COR-L47 (cell line): Measurements from ENCODE around the gene UNC93A.

ENCODE experiments used
- DNase-seq: peaks from one replicate; lab custom pipeline; 2025; lab: John Stamatoyannopoulos, UW

The UNC93A gene

GRCh38 chr6:167293088-167293589 lies 2.0 kb downstream of the UNC93A start:
- DNase-seq: no peak

- no peak for DNase-seq
Observed at GRCh38 chr6:167293590-167294091, 2.5 kb downstream of the UNC93A start.

GRCh38 chr6:167294241-167294640 lies 3.1 kb downstream of the UNC93A start:
- no peak for DNase-seq

GRCh38 chr6:167294651-167295494 lies 3.8 kb downstream of the UNC93A start:
- DNase-seq: no peak

- no peak for DNase-seq
Observed at GRCh38 chr6:167295495-167296292, 4.6 kb downstream of the UNC93A start.

GRCh38 chr6:167296293-167296690 lies 5.2 kb downstream of the UNC93A start:
- no peak for DNase-seq

- no peak for DNase-seq
Observed at GRCh38 chr6:167296902-167297301, 5.8 kb downstream of the UNC93A start.

- no peak for DNase-seq
Observed at GRCh38 chr6:167298127-167298526, 7.0 kb downstream of the UNC93A start.

GRCh38 chr6:167299641-167300308 lies 8.7 kb downstream of the UNC93A start:
- DNase-seq: no peak

GRCh38 chr6:167300902-167301777 lies 10.0 kb downstream of the UNC93A start:
- no peak for DNase-seq

GRCh38 chr6:167302074-167302473 lies 11.0 kb downstream of the UNC93A start:
- DNase-seq: no peak

- no peak for DNase-seq
Observed at GRCh38 chr6:167302796-167303195, 11.7 kb downstream of the UNC93A start.

- no peak for DNase-seq
Observed at GRCh38 chr6:167303675-167304625, 12.8 kb downstream of the UNC93A start.

- no peak for DNase-seq
Observed at GRCh38 chr6:167304912-167305311, 13.8 kb downstream of the UNC93A start.

- no peak for DNase-seq
Observed at GRCh38 chr6:167305796-167306195, 14.7 kb downstream of the UNC93A start.

GRCh38 chr6:167306401-167306998 lies 15.4 kb downstream of the UNC93A start:
- no peak for DNase-seq

- DNase-seq: no peak
Observed at GRCh38 chr6:167307342-167307955, 16.3 kb downstream of the UNC93A start.

- DNase-seq: no peak
Observed at GRCh38 chr6:167308207-167308606, 17.1 kb downstream of the UNC93A start.
